OCI-LY7 (cell line): ENCODE results near the gene SOAT1. TPM values are rescaled to one million over a fixed set of nuclear protein-coding genes. Genes with fewer than 3 reads are reported as not detected.

ENCODE experiments used
- BruUV-seq: library from RNA; stranded (reverse); fragments of 400-500 nt; replicated peaks from 2 replicates; lab custom pipeline; 2021; lab: Mats Ljungman, UMichigan
- CTCF ChIA-PET: fragments of 300-600 bp; sonication (Branson Sonifier 250); formaldehyde crosslinking; loops from one replicate; lab custom pipeline; 2022; ENCODE audit warnings: antibody characterized with exemption; ENCODE audit not compliant: unreplicated experiment; lab: Charles Lee
- POLR2A ChIA-PET: fragments of 300-600 bp; sonication (Branson Sonifier 250); formaldehyde crosslinking; loops from one replicate; lab custom pipeline; 2022; ENCODE audit warnings: antibody characterized with exemption; lab: Charles Lee
- DNase-seq: peaks from one replicate; pipeline ENCODE4 v3.0.0-alpha.2; 2015; ENCODE audit warnings: low spot score
- H2AFZ ChIP-seq: fragments of 200-600 bp; sonication (generic), shearing (Covaris generic); 2 replicates; pipeline ENCODE4 v1.6.1; 2014; ENCODE audit warnings: mild to moderate bottlenecking, antibody characterized with exemption, low read length, moderate library complexity
- H3K27ac ChIP-seq: fragments of 200-600 bp; sonication (generic); 2 replicates; pipeline ENCODE4 v1.5.1; 2014; ENCODE audit warnings: mixed run types, low read depth, mild to moderate bottlenecking, moderate library complexity, low read length, inconsistent platforms; ENCODE audit not compliant: poor library complexity, severe bottlenecking
- H3K36me3 ChIP-seq: fragments of 200-600 bp; sonication (generic); 2 replicates; pipeline ENCODE4 v1.6.1; 2014; ENCODE audit warnings: mild to moderate bottlenecking, antibody characterized with exemption, low read length, moderate library complexity, mixed read lengths; ENCODE audit not compliant: insufficient read depth
- H3K4me1 ChIP-seq: fragments of 200-600 bp; sonication (generic); 2 replicates; pipeline ENCODE4 v1.5.1; 2014; ENCODE audit warnings: mild to moderate bottlenecking, low read length; ENCODE audit not compliant: insufficient read depth, poor library complexity, severe bottlenecking
- H3K4me2 ChIP-seq: fragments of 200-600 bp; sonication (generic); 2 replicates; pipeline ENCODE4 v1.6.1; 2014; ENCODE audit warnings: mild to moderate bottlenecking, low read length
- H3K4me3 ChIP-seq: fragments of 200-600 bp; sonication (generic); 2 replicates; pipeline ENCODE4 v1.5.1; 2014; ENCODE audit warnings: mild to moderate bottlenecking, low read depth, low read length; ENCODE audit not compliant: poor library complexity, severe bottlenecking
- H3K79me2 ChIP-seq: fragments of 200-600 bp; sonication (generic); 2 replicates; pipeline ENCODE4 v1.6.1; 2016; ENCODE audit warnings: low read depth, mild to moderate bottlenecking, low read length, moderate library complexity, mixed read lengths; ENCODE audit not compliant: insufficient read depth
- H3K9me2 ChIP-seq: fragments of 200-600 bp; sonication (generic); 2 replicates; pipeline ENCODE4 v1.6.1; 2016; ENCODE audit warnings: mild to moderate bottlenecking, low read length, mixed read lengths; ENCODE audit not compliant: insufficient read depth
- H3K9me3 ChIP-seq: fragments of 200-600 bp; sonication (generic); 2 replicates; pipeline ENCODE4 v1.6.1; 2014; ENCODE audit warnings: mild to moderate bottlenecking, mixed run types, low read length, mixed read lengths
- H4K20me1 ChIP-seq: fragments of 200-600 bp; sonication (generic); 2 replicates; pipeline ENCODE4 v1.6.1; 2014; ENCODE audit warnings: mild to moderate bottlenecking, antibody characterized with exemption, low read length, moderate library complexity, mixed read lengths; ENCODE audit not compliant: insufficient read depth
- EZH2phosphoT487 ChIP-seq: fragments of 200-600 bp; sonication (generic); IDR thresholded peaks from 2 replicates; pipeline ENCODE4 v1.6.1; 2018; ENCODE audit warnings: low read depth, borderline replicate concordance, mild to moderate bottlenecking, mixed run types, antibody characterized with exemption, low read length, moderate library complexity, mixed read lengths
- intact Hi-C: fragments of 100-400 bp; cut with micrococcal nuclease; formaldehyde crosslinking; loops from one replicate; pipeline ENCODE4 v1.10.0; 2022; ENCODE audit not compliant: unreplicated experiment
- total RNA-seq, 2 experiments: library from RNA; depleted of rRNA in 1 of 2; stranded (reverse); fragments of >200 nt in 1 of 2; shearing (Covaris generic) in 1 of 2; gene quantifications; 2 replicates each; pipeline ENCODE4 v1.2.3, GENCODE V29; 2014 to 2022
- TF ChIP-seq, protein P1 (sequence below): fragments of 200-600 bp; sonication (generic); conservative IDR thresholded peaks from 2 replicates; pipeline ENCODE4 v1.5.1; 2014; ENCODE audit warnings: mild to moderate bottlenecking, antibody characterized with exemption, low read length, moderate library complexity, mixed read lengths

Gene SOAT1
- total RNA-seq, 2 experiments from 2014 or later: 8.7 to 34.0 TPM

DNA sequence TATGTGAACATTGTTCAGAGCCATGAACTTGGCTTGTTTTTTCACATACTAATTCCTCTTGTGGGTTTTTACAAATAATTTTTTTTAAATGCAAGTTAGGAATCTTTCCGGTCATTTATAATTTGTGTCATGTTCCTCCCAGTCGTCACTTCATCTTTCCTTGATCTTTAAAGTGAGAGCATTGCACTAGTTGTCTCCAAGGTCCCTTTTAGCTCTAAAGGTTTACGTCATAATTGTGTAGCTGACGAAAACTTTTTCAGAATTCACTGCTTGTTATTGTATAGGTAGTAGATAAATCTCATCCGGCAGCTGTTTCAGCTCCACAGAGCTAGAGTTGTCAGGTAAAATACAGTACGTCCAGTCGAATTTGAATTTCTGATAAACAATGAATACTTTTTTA is 33.6 kb downstream of the SOAT1 start:
- no peaks in the 10 kb centered on the region for H3K79me2 ChIP-seq
- no TSS peak for BruUV-seq
- ChIA-PET POLR2A (no interaction called here), CTCF (no interaction called here)
- H3K9me2 ChIP-seq: no peaks in the 10 kb centered on the region
- no peak for TF ChIP-seq EZH2phosphoT487
- TF ChIP-seq, protein P1, sequence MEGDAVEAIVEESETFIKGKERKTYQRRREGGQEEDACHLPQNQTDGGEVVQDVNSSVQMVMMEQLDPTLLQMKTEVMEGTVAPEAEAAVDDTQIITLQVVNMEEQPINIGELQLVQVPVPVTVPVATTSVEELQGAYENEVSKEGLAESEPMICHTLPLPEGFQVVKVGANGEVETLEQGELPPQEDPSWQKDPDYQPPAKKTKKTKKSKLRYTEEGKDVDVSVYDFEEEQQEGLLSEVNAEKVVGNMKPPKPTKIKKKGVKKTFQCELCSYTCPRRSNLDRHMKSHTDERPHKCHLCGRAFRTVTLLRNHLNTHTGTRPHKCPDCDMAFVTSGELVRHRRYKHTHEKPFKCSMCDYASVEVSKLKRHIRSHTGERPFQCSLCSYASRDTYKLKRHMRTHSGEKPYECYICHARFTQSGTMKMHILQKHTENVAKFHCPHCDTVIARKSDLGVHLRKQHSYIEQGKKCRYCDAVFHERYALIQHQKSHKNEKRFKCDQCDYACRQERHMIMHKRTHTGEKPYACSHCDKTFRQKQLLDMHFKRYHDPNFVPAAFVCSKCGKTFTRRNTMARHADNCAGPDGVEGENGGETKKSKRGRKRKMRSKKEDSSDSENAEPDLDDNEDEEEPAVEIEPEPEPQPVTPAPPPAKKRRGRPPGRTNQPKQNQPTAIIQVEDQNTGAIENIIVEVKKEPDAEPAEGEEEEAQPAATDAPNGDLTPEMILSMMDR: no peak
- no peak overlapping the region for H3K27ac ChIP-seq
- no peak overlapping the region for H3K4me3 ChIP-seq
- intact Hi-C loops: no loop called here
- no peaks in the 10 kb centered on the region for H3K4me1 ChIP-seq
- DNase-seq: no peak
- H3K9me3 ChIP-seq: peaks cover 9% of the 10 kb centered on the region; the same call in 1 of the 2 replicates
- H3K4me2 ChIP-seq: no peak overlapping the region
- no peaks in the 10 kb centered on the region for H4K20me1 ChIP-seq
- H2AFZ ChIP-seq: no peak overlapping the region
- peaks cover 61% of the 10 kb centered on the region for H3K36me3 ChIP-seq

- H2AFZ ChIP-seq: no peak overlapping the region
- no peaks in the 10 kb centered on the region for H3K4me1 ChIP-seq
- POLR2A ChIA-PET: interaction anchor here (0.6 to 1.1 kb wide), 2 partner anchors 34 to 74 kb away, joined by 3 read pairs; partner anchors contain the start of gene SOAT1
- H3K4me3 ChIP-seq: no peak overlapping the region
- no peaks in the 10 kb centered on the region for H3K79me2 ChIP-seq
- H3K27ac ChIP-seq: no peak overlapping the region
- H3K9me3 ChIP-seq: peaks cover 9% of the 10 kb centered on the region; the same call in 1 of the 2 replicates
- no peaks in the 10 kb centered on the region for H3K9me2 ChIP-seq
- H3K4me2 ChIP-seq: no peak overlapping the region
- CTCF ChIA-PET: no interaction called here
- no peak for TF ChIP-seq EZH2phosphoT487
- TF ChIP-seq, protein P1: no peak
- H3K36me3 ChIP-seq: peaks cover 61% of the 10 kb centered on the region
- no TSS peak for BruUV-seq
- no peak for DNase-seq
- intact Hi-C loops: no loop called here
- no peaks in the 10 kb centered on the region for H4K20me1 ChIP-seq
These were observed 34.1 kb downstream of the SOAT1 start for GRCh38 chr1:179327679-179328078.

GRCh38 chr1:179329862-179330261 is 36.3 kb downstream of the SOAT1 start:
- TF ChIP-seq, protein P1: no peak
- no peak for TF ChIP-seq EZH2phosphoT487
- no peaks in the 10 kb centered on the region for H4K20me1 ChIP-seq
- BruUV-seq: no TSS peak
- H3K79me2 ChIP-seq: no peaks in the 10 kb centered on the region
- DNase-seq: no peak
- intact Hi-C loops: no loop called here
- no peak overlapping the region for H3K4me3 ChIP-seq
- no peak overlapping the region for H3K27ac ChIP-seq
- peaks cover 50% of the 10 kb centered on the region for H3K36me3 ChIP-seq
- no peak overlapping the region for H3K4me2 ChIP-seq
- no peaks in the 10 kb centered on the region for H3K9me2 ChIP-seq
- ChIA-PET POLR2A (no interaction called here), CTCF (no interaction called here)
- no peaks in the 10 kb centered on the region for H3K4me1 ChIP-seq
- peaks cover 9% of the 10 kb centered on the region; the same call in 1 of the 2 replicates for H3K9me3 ChIP-seq
- H2AFZ ChIP-seq: no peak overlapping the region
